CD4-positive, alpha-beta memory T cell (primary cell): ENCODE data around the gene ASB3. TPM values are rescaled to one million over a fixed set of nuclear protein-coding genes. Genes with fewer than 3 reads are reported as not detected.
"Not testable (repeated sequence)": the region's sequence is repeated elsewhere in the genome, so short reads cannot be mapped to it uniquely, and the experiment has no call there.

ENCODE experiments used
- CTCF ChIA-PET: fragments of 350-600 bp; sonication (Branson Sonifier 250); formaldehyde crosslinking; loops from one replicate; lab custom pipeline; 2021; ENCODE audit warnings: inconsistent platforms; ENCODE audit not compliant: partially characterized antibody; lab: Charles Lee
- POLR2A ChIA-PET: fragments of 350-600 bp; sonication (Branson Sonifier 250); formaldehyde crosslinking; loops from one replicate; lab custom pipeline; 2021; ENCODE audit not compliant: partially characterized antibody; lab: Charles Lee
- DNase-seq, 5 donors: peaks; one replicate each; pipeline versions ENCODE4 v3.0.0 to v3.0.0-alpha.2; 2020 to 2022; ENCODE audit warnings: mixed read lengths in 1 of 5
- H3K27ac ChIP-seq: one replicate; pipeline ENCODE4 v1.7.0; 2013; ENCODE audit warnings: low read depth, low read length
- H3K27me3 ChIP-seq: 2 replicates; pipeline ENCODE4 v1.7.0; 2013; ENCODE audit warnings: mild to moderate bottlenecking, low read length, moderate library complexity; ENCODE audit not compliant: insufficient read depth
- H3K36me3 ChIP-seq: 2 replicates; pipeline ENCODE4 v1.7.0; 2013; ENCODE audit warnings: mild to moderate bottlenecking, low read length, moderate library complexity; ENCODE audit not compliant: insufficient read depth
- H3K4me1 ChIP-seq: 2 replicates; pipeline ENCODE4 v1.7.0; 2013; ENCODE audit warnings: mild to moderate bottlenecking, low read length, moderate library complexity; ENCODE audit not compliant: insufficient read depth
- H3K4me3 ChIP-seq, 2 donors: one replicate each; pipeline ENCODE4 v1.7.0; 2013; ENCODE audit warnings: low read length in 2 of 2, mild to moderate bottlenecking in 1 of 2
- H3K9me3 ChIP-seq, 2 donors: one replicate each; pipeline ENCODE4 v1.7.0; 2013; ENCODE audit warnings: low read length in 2 of 2, control low read depth in 1 of 2; ENCODE audit not compliant: control insufficient read depth in 1 of 2
- H3K27ac Mint-ChIP-seq, 7 donors: one replicate each; pipeline ENCODE4 v1.8.0; 2020 to 2021; ENCODE audit warnings: mixed read lengths in 7 of 7, mild to moderate bottlenecking in 6 of 7, inconsistent platforms in 3 of 7, moderate library complexity in 3 of 7
- H3K27me3 Mint-ChIP-seq, 2 donors: one replicate each; pipeline ENCODE4 v1.8.0; 2020 to 2021; ENCODE audit warnings: mixed read lengths in 2 of 2
- H3K36me3 Mint-ChIP-seq, 2 donors: one replicate each; pipeline ENCODE4 v1.8.0; 2020 to 2021; ENCODE audit warnings: mixed read lengths in 2 of 2, inconsistent platforms in 1 of 2, mild to moderate bottlenecking in 1 of 2
- H3K4me1 Mint-ChIP-seq, 4 donors: one replicate each; pipeline ENCODE4 v1.8.0; 2020 to 2021; ENCODE audit warnings: mixed read lengths in 4 of 4, mild to moderate bottlenecking in 1 of 4
- H3K4me3 Mint-ChIP-seq, 8 donors: one replicate each; pipeline ENCODE4 v1.8.0; 2020 to 2021; ENCODE audit warnings: mixed read lengths in 8 of 8, mild to moderate bottlenecking in 7 of 8, moderate library complexity in 6 of 8, inconsistent platforms in 3 of 8
- H3K9me3 Mint-ChIP-seq, 8 donors: one replicate each; pipeline ENCODE4 v1.8.0; 2020 to 2021; ENCODE audit warnings: mixed read lengths in 8 of 8, mild to moderate bottlenecking in 5 of 8, inconsistent platforms in 3 of 8, moderate library complexity in 1 of 8
- intact Hi-C: fragments of 100-400 bp; cut with micrococcal nuclease; formaldehyde crosslinking; loops from one replicate; pipeline ENCODE4 v1.15.1; 2023
- polyA plus RNA-seq, 2 donors: library from polyadenylated mRNA; unstranded; fragments of 300-500 nt; fragmentation: Illumina TruSeq; gene quantifications; one replicate each; pipeline ENCODE4 v1.2.3, GENCODE V29; 2021
- total RNA-seq, 2 experiments: library from RNA; stranded (reverse); gene quantifications; one replicate each; pipeline ENCODE4 v1.2.3, GENCODE V29; 2021

The ASB3 gene, protein sequence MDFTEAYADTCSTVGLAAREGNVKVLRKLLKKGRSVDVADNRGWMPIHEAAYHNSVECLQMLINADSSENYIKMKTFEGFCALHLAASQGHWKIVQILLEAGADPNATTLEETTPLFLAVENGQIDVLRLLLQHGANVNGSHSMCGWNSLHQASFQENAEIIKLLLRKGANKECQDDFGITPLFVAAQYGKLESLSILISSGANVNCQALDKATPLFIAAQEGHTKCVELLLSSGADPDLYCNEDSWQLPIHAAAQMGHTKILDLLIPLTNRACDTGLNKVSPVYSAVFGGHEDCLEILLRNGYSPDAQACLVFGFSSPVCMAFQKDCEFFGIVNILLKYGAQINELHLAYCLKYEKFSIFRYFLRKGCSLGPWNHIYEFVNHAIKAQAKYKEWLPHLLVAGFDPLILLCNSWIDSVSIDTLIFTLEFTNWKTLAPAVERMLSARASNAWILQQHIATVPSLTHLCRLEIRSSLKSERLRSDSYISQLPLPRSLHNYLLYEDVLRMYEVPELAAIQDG
- total RNA-seq = 10 to 100 TPM; 40.1 to 43.5 TPM
- 10 to 100 TPM; 18.1 to 29.2 TPM for polyA plus RNA-seq

DNA sequence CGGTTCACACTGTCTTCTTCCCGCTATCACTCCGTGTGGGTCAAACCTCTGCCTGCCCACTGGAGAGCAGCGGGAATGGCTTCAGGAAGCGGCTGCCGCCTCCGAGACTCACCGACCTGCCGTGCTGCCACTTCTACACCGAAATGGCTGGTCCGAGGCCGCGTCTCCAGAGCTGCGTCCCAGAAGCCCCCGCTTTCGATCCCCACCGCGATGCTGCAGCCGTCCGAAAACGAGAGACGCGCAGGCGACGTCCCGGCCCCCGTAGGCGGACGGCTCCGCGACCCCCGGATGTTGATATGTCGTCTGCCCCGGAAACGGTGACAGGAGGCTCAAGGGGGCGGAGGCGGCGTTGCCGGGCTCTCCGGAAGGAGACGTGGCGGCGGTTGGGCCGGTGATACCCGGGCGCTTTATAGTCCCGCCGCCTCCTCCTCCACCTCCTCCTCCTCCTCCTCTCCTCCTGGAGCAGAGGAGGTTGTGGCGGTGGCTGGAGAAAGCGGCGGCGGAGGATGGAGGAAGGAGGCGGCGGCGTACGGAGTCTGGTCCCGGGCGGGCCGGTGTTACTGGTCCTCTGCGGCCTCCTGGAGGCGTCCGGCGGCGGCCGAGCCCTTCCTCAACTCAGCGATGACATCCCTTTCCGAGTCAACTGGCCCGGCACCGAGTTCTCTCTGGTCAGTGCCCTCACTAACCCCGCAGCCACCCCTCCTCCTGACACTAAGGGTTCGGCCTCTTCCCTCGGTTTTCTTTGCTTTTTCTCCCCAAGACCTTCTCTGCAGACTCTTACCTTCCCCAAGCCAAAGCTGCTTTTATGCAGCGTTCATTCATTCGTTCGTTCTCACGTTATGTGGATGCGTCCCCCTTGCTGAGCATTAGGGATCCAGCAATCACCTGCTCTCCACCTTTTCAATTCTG is at the start of gene ASB3, which contains the start of gene ERLEC1:
Gene ASB3, minus strand, starts transcription at position 249 of the 909 bp plus-strand sequence. CDS start 21,381 bp downstream, outside the sequence.
Gene ERLEC1, plus strand, starts transcription at position 340 of the 909 bp plus-strand sequence. Its CDS starts 167 bp downstream, at position 507.
- CTCF ChIA-PET = interaction anchor here (1.0 to 1.4 kb wide), 3 partner anchors 8 to 20 kb away, joined by 3 to 6 read pairs (median 3); partner anchors contain the start of gene CHAC2
- Mint-ChIP-seq H3K4me1 (peaks cover 36 to 73% (median 52%) of the 10 kb centered on the region in 4 donors), H3K4me3 (peak within 1 kb of the TSS; percentile 91 to 100 (median 96)), H3K36me3 (peaks cover 7 to 25% of the 10 kb centered on the region in 2 donors), H3K9me3 (no peaks in the 10 kb centered on the region), H3K27ac (peak within 1 kb of the TSS; percentile 90 to 99 (median 95)), H3K27me3 (no peaks in the 10 kb centered on the region)
- Histone ChIP-seq H3K36me3 (no peaks in the 10 kb centered on the region), H3K4me1 (peaks cover 49% of the 10 kb centered on the region), H3K9me3 (no peaks in the 10 kb centered on the region), H3K27ac (peak within 1 kb of the TSS; percentile 86), H3K4me3 (peak within 1 kb of the TSS; percentile 80 to 96), H3K27me3 (no peaks in the 10 kb centered on the region)
- intact Hi-C loops = loop anchor here (1.0 to 10.0 kb wide), 4 partner anchors 19 to 936 kb away; partner anchors contain the start of genes ACYP2, EML6 and PSME4
- POLR2A ChIA-PET = interaction anchor here (0.8 to 6.2 kb wide), 6 partner anchors 16 to 771 kb away, joined by 3 to 66 read pairs (median 4); partner anchors contain the start of gene CHAC2
- peak; percentile 85 to 90 (median 87) for DNase-seq

DNA sequence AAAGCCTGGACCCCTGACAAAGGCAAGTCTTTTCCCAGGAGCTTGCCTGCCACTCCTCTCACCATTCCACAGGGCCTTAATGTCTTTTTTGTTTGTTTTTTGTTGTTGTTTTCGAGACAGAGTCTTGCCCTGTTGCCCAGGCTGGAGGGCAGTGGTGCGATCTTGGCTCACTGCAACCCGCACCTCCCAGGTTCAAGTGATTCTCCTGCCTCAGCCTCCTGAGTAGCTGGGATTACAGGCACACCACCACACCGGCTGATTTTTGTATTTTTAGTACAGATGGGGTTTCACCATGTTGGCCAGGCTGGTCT is 43.2 kb upstream of the ASB3 start:
- H3K27ac ChIP-seq, POLR2A ChIA-PET, intact Hi-C loops, CTCF ChIA-PET, H3K9me3 ChIP-seq, H3K27me3 ChIP-seq, DNase-seq, H3K4me1 Mint-ChIP-seq, H3K4me3 ChIP-seq, H3K36me3 ChIP-seq, H3K4me1 ChIP-seq, H3K27me3 Mint-ChIP-seq, H3K27ac Mint-ChIP-seq, H3K4me3 Mint-ChIP-seq, H3K9me3 Mint-ChIP-seq: not testable (repeated sequence)
- peaks cover 10 to 42% of the 10 kb centered on the region in 2 donors for H3K36me3 Mint-ChIP-seq

DNA sequence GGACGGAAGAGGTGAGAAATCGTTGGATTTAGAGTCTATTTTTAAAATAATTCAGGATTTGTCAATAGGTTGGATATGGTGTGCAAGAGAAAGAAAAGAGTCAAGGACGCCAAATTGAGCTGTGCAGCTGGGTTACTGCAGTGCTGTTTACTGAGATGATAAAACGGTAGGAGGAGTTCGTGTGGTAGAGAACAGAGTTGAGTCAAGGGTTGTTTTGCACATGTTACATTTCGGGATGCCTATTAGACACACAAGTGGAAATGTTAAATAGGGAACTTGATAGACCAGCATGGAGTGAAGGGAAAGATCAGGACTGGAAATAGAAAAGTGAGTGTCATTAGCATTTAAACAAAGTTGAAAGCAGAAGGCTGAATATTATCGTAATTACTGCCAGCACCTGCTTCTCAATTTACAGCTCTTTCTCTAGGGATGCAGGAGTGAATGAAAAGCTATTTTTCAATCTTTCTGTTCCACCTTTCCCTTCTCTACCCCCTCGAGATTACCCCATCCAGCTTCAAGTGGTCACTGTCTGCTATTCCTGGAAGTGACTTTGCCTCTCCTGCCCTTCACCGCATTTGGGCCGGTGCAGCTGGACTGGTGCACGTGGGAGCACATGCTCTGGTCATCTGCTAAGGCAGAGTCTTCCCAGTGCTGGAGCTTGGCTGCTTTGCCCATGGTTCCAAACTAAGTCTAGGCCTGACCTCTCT is 42.7 kb upstream of the ASB3 start:
- Mint-ChIP-seq H3K27ac (peak overlapping the region in 1 of 7 donors; percentile 29), H3K27me3 (no peaks in the 10 kb centered on the region), H3K36me3 (peaks cover 10 to 37% of the 10 kb centered on the region in 2 donors), H3K9me3 (peaks cover 0 to 6% (median 1%) of the 10 kb centered on the region in 8 donors), H3K4me3 (no peak overlapping the region), H3K4me1 (no peaks in the 10 kb centered on the region)
- ChIA-PET POLR2A (no interaction called here), CTCF (no interaction called here)
- Histone ChIP-seq H3K4me3 (no peak overlapping the region), H3K27ac (no peak overlapping the region), H3K9me3 (no peaks in the 10 kb centered on the region), H3K4me1 (no peaks in the 10 kb centered on the region), H3K27me3 (no peaks in the 10 kb centered on the region), H3K36me3 (no peaks in the 10 kb centered on the region)
- no peak for DNase-seq
- intact Hi-C loops = no loop called here

DNA sequence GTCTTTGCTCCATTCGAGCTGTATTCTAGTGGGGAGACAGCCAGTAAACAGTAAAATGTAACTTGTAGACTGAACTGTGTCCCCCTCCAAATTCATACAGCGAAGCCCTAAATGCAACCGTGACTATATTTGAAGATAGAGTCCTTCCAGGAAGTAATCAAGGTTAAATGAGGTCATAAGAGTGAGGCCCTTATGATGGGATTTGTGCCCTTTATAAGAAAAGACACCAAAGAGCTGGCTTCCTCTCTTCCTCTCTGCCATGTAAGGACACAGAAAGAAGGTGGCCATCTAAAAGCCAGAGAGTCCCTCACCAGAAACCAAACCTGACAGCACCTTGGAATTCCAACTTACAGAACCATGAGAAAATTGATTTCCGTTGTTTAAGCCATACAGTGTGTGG is 41.6 kb upstream of the ASB3 start:
- no peak overlapping the region for H3K27ac ChIP-seq
- intact Hi-C loops = no loop called here
- DNase-seq = no peak
- no peak overlapping the region for H3K4me3 ChIP-seq
- no peaks in the 10 kb centered on the region for H3K36me3 ChIP-seq
- peaks cover 0 to 6% (median 1%) of the 10 kb centered on the region in 8 donors for H3K9me3 Mint-ChIP-seq
- no peaks in the 10 kb centered on the region for H3K27me3 ChIP-seq
- peaks cover 4 to 28% of the 10 kb centered on the region in 2 donors for H3K36me3 Mint-ChIP-seq
- H3K9me3 ChIP-seq = no peaks in the 10 kb centered on the region
- POLR2A ChIA-PET = no interaction called here
- no peak overlapping the region for H3K27ac Mint-ChIP-seq
- H3K4me1 Mint-ChIP-seq = no peaks in the 10 kb centered on the region
- CTCF ChIA-PET = no interaction called here
- no peak overlapping the region for H3K4me3 Mint-ChIP-seq
- H3K27me3 Mint-ChIP-seq = no peaks in the 10 kb centered on the region
- no peaks in the 10 kb centered on the region for H3K4me1 ChIP-seq

DNA sequence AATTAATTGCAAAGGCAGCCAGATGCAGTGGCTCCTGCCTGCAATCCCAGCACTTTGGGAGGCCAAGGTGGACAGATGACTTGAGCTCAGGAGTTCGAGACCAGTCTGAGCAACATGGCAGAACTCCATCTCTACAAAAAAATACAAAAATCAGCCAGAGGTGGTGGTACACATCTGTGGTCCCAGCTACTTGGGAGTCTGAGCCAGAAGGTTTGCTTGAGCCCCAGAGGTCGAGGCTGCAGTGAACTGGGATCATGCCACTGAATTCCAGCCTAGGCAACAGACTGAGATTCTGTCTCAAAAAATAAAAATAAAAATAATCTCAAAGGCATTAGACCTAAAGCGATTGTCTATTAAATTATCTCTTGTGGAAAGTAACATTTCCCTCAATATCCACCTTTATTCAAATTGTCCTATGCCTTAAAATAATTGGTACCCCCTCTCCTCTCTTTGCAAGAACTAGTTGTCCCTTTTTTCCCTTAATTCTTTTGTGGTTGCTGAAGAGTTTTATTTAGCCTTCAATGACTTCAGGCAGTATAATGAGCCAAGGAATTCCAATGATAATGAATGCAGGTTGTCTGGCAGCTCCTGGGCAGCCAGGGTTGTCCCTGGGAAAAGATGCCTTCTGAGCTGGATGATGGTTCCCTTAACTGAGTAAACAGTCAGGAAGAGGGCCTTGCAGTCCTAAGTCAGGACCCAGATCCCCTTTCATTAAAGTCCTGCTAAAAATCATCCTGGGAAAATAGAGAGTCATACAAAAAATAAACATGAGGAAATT is 40.8 kb upstream of the ASB3 start:
- no peaks in the 10 kb centered on the region for H3K36me3 ChIP-seq
- H3K4me1 ChIP-seq = no peaks in the 10 kb centered on the region
- ChIA-PET CTCF (no interaction called here), POLR2A (no interaction called here)
- no peaks in the 10 kb centered on the region for H3K4me1 Mint-ChIP-seq
- DNase-seq = no peak
- H3K27ac ChIP-seq = no peak overlapping the region
- intact Hi-C loops = no loop called here
- peaks cover 3 to 28% of the 10 kb centered on the region in 2 donors for H3K36me3 Mint-ChIP-seq
- no peaks in the 10 kb centered on the region for H3K27me3 Mint-ChIP-seq
- H3K4me3 ChIP-seq = no peak overlapping the region
- H3K9me3 ChIP-seq = no peaks in the 10 kb centered on the region
- no peak overlapping the region for H3K4me3 Mint-ChIP-seq
- H3K27ac Mint-ChIP-seq = no peak overlapping the region
- H3K27me3 ChIP-seq = no peaks in the 10 kb centered on the region
- H3K9me3 Mint-ChIP-seq = peaks cover 0 to 6% (median 1%) of the 10 kb centered on the region in 8 donors

DNA sequence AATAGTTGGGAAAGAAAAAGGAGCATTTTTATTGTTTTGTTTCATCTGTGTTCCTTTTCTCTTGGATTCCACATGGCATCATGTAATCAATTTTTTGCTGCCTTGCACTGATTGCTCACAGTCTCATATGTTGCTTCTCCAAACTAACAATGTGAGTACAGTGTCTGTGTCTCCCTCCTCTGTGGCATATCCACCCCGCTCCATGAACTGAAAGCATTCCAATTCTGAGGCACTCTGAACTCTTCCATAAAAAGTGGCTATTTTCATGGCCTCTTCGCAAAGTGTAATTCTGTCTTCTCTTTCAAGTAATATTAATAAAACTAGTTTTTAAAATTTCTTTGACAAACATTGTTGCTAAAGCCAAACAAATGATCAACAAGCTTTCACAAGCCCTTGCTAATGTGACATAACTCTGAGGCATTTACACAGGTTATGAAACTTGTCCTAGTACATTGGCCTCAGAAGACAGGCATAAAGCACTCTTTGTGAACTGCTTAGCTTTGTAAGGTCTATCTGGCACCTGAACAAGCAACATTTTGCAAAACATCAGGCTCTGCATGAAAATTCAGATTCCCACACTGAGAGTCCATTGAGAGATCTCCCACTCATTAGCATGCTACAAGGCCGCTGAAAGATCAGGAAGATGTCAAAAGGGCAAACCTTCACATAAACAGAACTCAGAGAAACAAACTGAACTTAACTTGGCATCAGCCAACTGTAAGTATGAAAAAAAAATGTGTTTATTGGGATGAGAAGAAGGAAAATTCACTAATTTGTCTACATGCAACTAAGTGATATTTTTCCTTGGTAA is 40.0 kb upstream of the ASB3 start:
- H3K36me3 ChIP-seq = no peaks in the 10 kb centered on the region
- H3K4me1 ChIP-seq = no peaks in the 10 kb centered on the region
- no peak overlapping the region for H3K4me3 Mint-ChIP-seq
- peak overlapping the region in 1 of 7 donors; percentile 5 for H3K27ac Mint-ChIP-seq
- ChIA-PET POLR2A (no interaction called here), CTCF (no interaction called here)
- no peak overlapping the region for H3K27ac ChIP-seq
- peaks cover 2 to 26% of the 10 kb centered on the region in 2 donors for H3K36me3 Mint-ChIP-seq
- no peak for DNase-seq
- intact Hi-C loops = no loop called here
- H3K9me3 ChIP-seq = no peaks in the 10 kb centered on the region
- H3K4me1 Mint-ChIP-seq = no peaks in the 10 kb centered on the region
- H3K4me3 ChIP-seq = no peak overlapping the region
- H3K27me3 ChIP-seq = no peaks in the 10 kb centered on the region
- no peaks in the 10 kb centered on the region for H3K27me3 Mint-ChIP-seq
- H3K9me3 Mint-ChIP-seq = peaks cover 0 to 6% (median 1%) of the 10 kb centered on the region in 8 donors
